ENCODE measurements around the gene ZNF532. TPM values are rescaled to one million over a fixed set of nuclear protein-coding genes. Genes with fewer than 3 reads are reported as not detected.

Gene ZNF532
- total RNA-seq, 1 experiment from 2014 or later: 258 TPM

GRCh38 chr18:59009846-59010245 lies 145.2 kb downstream of the ZNF532 start:
- Histone ChIP-seq H3K9ac (ENCODE audit: extremely low read depth, insufficient read length, low read length) (no peak overlapping the region), H3K27ac (ENCODE audit: insufficient read length, low read depth, low read length) (no peak overlapping the region), H4K91ac (ENCODE audit: insufficient read length, low read depth, low read length) (no peak overlapping the region), H2AFZ (ENCODE audit: low read length) (no peak overlapping the region), H4K8ac (replicated peaks; ENCODE audit: insufficient read length, low read depth, low read length) (no peak overlapping the region), H4K5ac (ENCODE audit: insufficient read length, low read depth, low read length) (no peak overlapping the region), H4K20me1 (ENCODE audit: control insufficient read depth, insufficient read depth, insufficient read length) (no peaks in the 10 kb centered on the region), H2AK5ac (ENCODE audit: insufficient read length, low read length) (no peak overlapping the region), H2BK20ac (ENCODE audit: low read depth, low read length, poor library complexity, severe bottlenecking) (no peak overlapping the region), H2BK15ac (ENCODE audit: low read depth, low read length) (no peak overlapping the region), H3K79me2 (ENCODE audit: insufficient read depth, low read length) (no peaks in the 10 kb centered on the region), H3K27me3 (ENCODE audit: insufficient read depth, low read length) (no peaks in the 10 kb centered on the region), H3K4me1 (ENCODE audit: insufficient read depth, low read length) (peaks cover 3% of the 10 kb centered on the region; the same call in 1 of the 2 replicates), H3K14ac (ENCODE audit: insufficient read depth, low read length) (no peak overlapping the region), H2BK12ac (ENCODE audit: insufficient read length, low read depth, low read length) (no peak overlapping the region), H2BK5ac (ENCODE audit: insufficient read length, low read length) (no peak overlapping the region), H3K56ac (ENCODE audit: insufficient read length, low read depth, low read length) (no peak overlapping the region), H3K9me3 (ENCODE audit: control insufficient read depth, low read depth, low read length) (no peaks in the 10 kb centered on the region), H3K23ac (ENCODE audit: insufficient read length, low read depth, low read length) (no peak overlapping the region), H3K79me1 (ENCODE audit: insufficient read depth, low read depth, low read length, poor library complexity, severe bottlenecking) (no peaks in the 10 kb centered on the region), H2BK120ac (ENCODE audit: low read depth, low read length, poor library complexity, severe bottlenecking) (no peak overlapping the region), H3K4ac (ENCODE audit: low read depth, low read length) (no peak overlapping the region), H3K18ac (ENCODE audit: insufficient read length, low read depth, low read length) (no peak overlapping the region), H3T11ph (ENCODE audit: low read length) (no peak overlapping the region), H3K4me2 (ENCODE audit: insufficient read depth, insufficient read length, low read length) (no peak overlapping the region), H3K23me2 (ENCODE audit: insufficient read length, low read depth, low read length, poor library complexity, severe bottlenecking) (no peaks in the 10 kb centered on the region)
- no peak for DNase-seq
- Mint-ChIP-seq H3K36me3 (ENCODE audit: insufficient read depth in 1 of 3, low read depth in 3 of 3) (peaks cover 0 to 4% (median 2%) of the 10 kb centered on the region in 3 experiments; a peak in 3 of 7 replicates), H3K27me3 (ENCODE audit: low read depth) (no peaks in the 10 kb centered on the region), H3K9me3 (peaks cover 4 to 8% of the 10 kb centered on the region in 2 experiments; a peak in 3 of 5 replicates), H3K4me3 (no peak overlapping the region), H3K4me1 (peaks cover 16 to 18% of the 10 kb centered on the region in 2 experiments), H3K27ac (peak overlapping the region in 1 of 3 experiments; percentile 75; a peak in 1 of 7 replicates)
- no CpG with 5 or more reads among the region's 1 CpG for WGBS (ENCODE audit: extremely low coverage, insufficient read length, low lambda C conversion rate)
- TF ChIP-seq, protein P1, sequence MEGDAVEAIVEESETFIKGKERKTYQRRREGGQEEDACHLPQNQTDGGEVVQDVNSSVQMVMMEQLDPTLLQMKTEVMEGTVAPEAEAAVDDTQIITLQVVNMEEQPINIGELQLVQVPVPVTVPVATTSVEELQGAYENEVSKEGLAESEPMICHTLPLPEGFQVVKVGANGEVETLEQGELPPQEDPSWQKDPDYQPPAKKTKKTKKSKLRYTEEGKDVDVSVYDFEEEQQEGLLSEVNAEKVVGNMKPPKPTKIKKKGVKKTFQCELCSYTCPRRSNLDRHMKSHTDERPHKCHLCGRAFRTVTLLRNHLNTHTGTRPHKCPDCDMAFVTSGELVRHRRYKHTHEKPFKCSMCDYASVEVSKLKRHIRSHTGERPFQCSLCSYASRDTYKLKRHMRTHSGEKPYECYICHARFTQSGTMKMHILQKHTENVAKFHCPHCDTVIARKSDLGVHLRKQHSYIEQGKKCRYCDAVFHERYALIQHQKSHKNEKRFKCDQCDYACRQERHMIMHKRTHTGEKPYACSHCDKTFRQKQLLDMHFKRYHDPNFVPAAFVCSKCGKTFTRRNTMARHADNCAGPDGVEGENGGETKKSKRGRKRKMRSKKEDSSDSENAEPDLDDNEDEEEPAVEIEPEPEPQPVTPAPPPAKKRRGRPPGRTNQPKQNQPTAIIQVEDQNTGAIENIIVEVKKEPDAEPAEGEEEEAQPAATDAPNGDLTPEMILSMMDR (conservative IDR thresholded peaks at IDR 0.05): no peak

Data from H9 (cell line).